HEK293 (cell line): ENCODE data around the gene SAMD4A.

Experiments
- CTCF ChIA-PET: fragments of 350-600 bp; formaldehyde crosslinking; extraction: SDS; loops from one replicate; lab custom pipeline; 2021; ENCODE audit warnings: antibody characterized with exemption; lab: Yijun Ruan, JAX
- POLR2A ChIA-PET: fragments of 300-600 bp; formaldehyde crosslinking; extraction: SDS; loops from one replicate; lab custom pipeline; 2020; ENCODE audit warnings: antibody characterized with exemption, inconsistent platforms; lab: Yijun Ruan, JAX
- H3K27ac ChIP-seq: fragments of 200-500 bp; sonication (Bioruptor generic); 2 replicates; pipeline ENCODE4 v1.5.1; 2014; ENCODE audit warnings: low read depth, low read length, control low read depth, inconsistent platforms; ENCODE audit errors: extremely low read depth
- H3K36me3 ChIP-seq, 2 experiments: fragments of 200-500 bp in 1 of 2; sonication (Bioruptor generic) in 1 of 2; 1 replicate in 1 of 2; 2 replicates in 1 of 2; pipeline ENCODE4 v1.5.1; 2014 to 2017; ENCODE audit warnings: inconsistent platforms in 2 of 2, low read length in 2 of 2; ENCODE audit not compliant: control insufficient read depth in 2 of 2, insufficient read depth in 1 of 2
- H3K4me1 ChIP-seq: fragments of 200-500 bp; sonication (Bioruptor generic); 2 replicates; pipeline ENCODE4 v1.5.1; 2014; ENCODE audit warnings: mild to moderate bottlenecking, low read length, inconsistent platforms; ENCODE audit not compliant: control insufficient read depth, insufficient read depth
- H3K4me3 ChIP-seq: 2 replicates; pipeline ENCODE4 v1.5.1; 2011; ENCODE audit warnings: low read depth, mild to moderate bottlenecking, control low read depth, low read length, moderate library complexity
- H3K9me3 ChIP-seq: fragments of 200-500 bp; sonication (Bioruptor generic); 2 replicates; pipeline ENCODE4 v1.5.1; 2014; ENCODE audit warnings: low read depth, low read length, inconsistent platforms; ENCODE audit not compliant: control insufficient read depth, insufficient read depth
- ATF2 ChIP-seq: fragments of 450-650 bp; formaldehyde crosslinking; IDR thresholded peaks from 2 replicates; pipeline ENCODE4 v1.5.1; 2016; ENCODE audit warnings: missing biosample characterization, missing genetic modification characterization, low read depth
- GLI2 ChIP-seq: fragments of 450-650 bp; formaldehyde crosslinking; IDR thresholded peaks from 2 replicates; pipeline ENCODE4; 2017; ENCODE audit warnings: missing biosample characterization, missing genetic modification characterization, low read depth, borderline replicate concordance
- GLI4 ChIP-seq: fragments of 450-650 bp; formaldehyde crosslinking; IDR thresholded peaks from 2 replicates; pipeline ENCODE4 v1.5.1; 2016; ENCODE audit warnings: missing biosample characterization, missing genetic modification characterization
- HOXC10 ChIP-seq: sonication (generic); formaldehyde crosslinking; IDR thresholded peaks from 2 replicates; pipeline ENCODE4 v1.8.1; 2023; ENCODE audit warnings: mild to moderate bottlenecking, missing genetic modification reagents
- KLF10 ChIP-seq: fragments of 450-650 bp; IDR thresholded peaks from 2 replicates; pipeline ENCODE4 v1.5.1; 2018; ENCODE audit warnings: missing biosample characterization, mild to moderate bottlenecking, missing genetic modification characterization
- OSR2 ChIP-seq: fragments of 450-650 bp; formaldehyde crosslinking; IDR thresholded peaks from 2 replicates; pipeline ENCODE4 v1.5.1; 2016; ENCODE audit warnings: missing biosample characterization, missing genetic modification characterization
- SCRT2 ChIP-seq: fragments of 450-650 bp; formaldehyde crosslinking; IDR thresholded peaks from 2 replicates; pipeline ENCODE4 v1.5.1; 2016; ENCODE audit warnings: missing biosample characterization, missing genetic modification characterization
- SETDB1 ChIP-seq: IDR thresholded peaks from one replicate; pipeline ENCODE4 v1.6.1; 2017; ENCODE audit warnings: mild to moderate bottlenecking, low read length, moderate library complexity, mixed read lengths; ENCODE audit not compliant: insufficient read length
- YY2 ChIP-seq: fragments of 450-650 bp; formaldehyde crosslinking; IDR thresholded peaks from 2 replicates; pipeline ENCODE4 v1.5.1; 2016; ENCODE audit warnings: missing biosample characterization, missing genetic modification characterization
- ZFP41 ChIP-seq: fragments of 450-650 bp; formaldehyde crosslinking; IDR thresholded peaks from 2 replicates; pipeline ENCODE4 v1.5.1; 2016; ENCODE audit warnings: missing biosample characterization, missing genetic modification characterization, borderline replicate concordance
- ZNF133 ChIP-seq: fragments of 450-650 bp; formaldehyde crosslinking; IDR thresholded peaks from 2 replicates; pipeline ENCODE4 v1.5.1; 2016; ENCODE audit warnings: missing biosample characterization, missing genetic modification characterization
- ZNF292 ChIP-seq: fragments of 450-650 bp; formaldehyde crosslinking; IDR thresholded peaks from 2 replicates; pipeline ENCODE4 v1.5.1; 2016; ENCODE audit warnings: low read depth, missing biosample characterization, missing genetic modification characterization, borderline replicate concordance
- ZNF513 ChIP-seq: fragments of 450-650 bp; IDR thresholded peaks from 2 replicates; pipeline ENCODE4 v1.5.1; 2018; ENCODE audit warnings: missing biosample characterization, missing genetic modification characterization
- ZNF580 ChIP-seq: fragments of 450-650 bp; formaldehyde crosslinking; IDR thresholded peaks from 2 replicates; pipeline ENCODE4 v1.5.1; 2016; ENCODE audit warnings: missing biosample characterization, missing genetic modification characterization
- ZNF692 ChIP-seq: fragments of 450-650 bp; formaldehyde crosslinking; IDR thresholded peaks from 2 replicates; pipeline ENCODE4 v1.5.1; 2016; ENCODE audit warnings: missing biosample characterization, missing genetic modification characterization
- ZNF701 ChIP-seq: fragments of 450-650 bp; formaldehyde crosslinking; IDR thresholded peaks from 2 replicates; pipeline ENCODE4 v1.5.1; 2016; ENCODE audit warnings: missing biosample characterization, missing genetic modification characterization
- ZNF830 ChIP-seq: fragments of 450-650 bp; IDR thresholded peaks from 2 replicates; pipeline ENCODE4 v1.5.0; 2018; ENCODE audit warnings: missing biosample characterization, missing genetic modification characterization, low read depth, mild to moderate bottlenecking, moderate library complexity

The SAMD4A gene

DNA sequence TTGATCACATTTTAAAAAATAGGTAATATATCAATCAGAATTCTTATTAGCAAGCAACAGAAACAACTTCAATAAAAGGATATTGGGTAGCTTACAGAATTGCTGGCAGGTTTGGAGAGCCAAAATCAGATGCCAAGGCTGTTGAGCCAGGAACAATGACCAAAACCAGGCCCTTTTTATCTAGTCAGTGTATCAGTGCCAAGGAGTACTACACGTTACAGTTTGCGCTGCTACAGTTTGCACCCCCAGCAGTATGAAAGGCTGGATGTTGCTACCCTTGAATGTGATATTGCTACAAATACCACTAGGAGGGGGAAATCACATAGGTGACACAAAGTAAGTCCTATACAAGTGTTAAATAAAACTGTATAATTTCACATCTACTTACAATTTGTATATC is 38.0 kb upstream of the SAMD4A start (continued):
- TF ChIP-seq GLI4 (tag by site-specific recombination), result no peak
- TF ChIP-seq ZNF292 (tag by site-specific recombination), result no peak
- no peak for TF ChIP-seq ZNF133 (tag by site-specific recombination)
- TF ChIP-seq ZFP41 (tag by site-specific recombination), result no peak
- no peak for TF ChIP-seq HOXC10 (CRISPR knock-in tag)
- no peak for TF ChIP-seq ZNF513 (tag by site-specific recombination)
- no peak for TF ChIP-seq ZNF830 (tag by site-specific recombination)
- no peak for TF ChIP-seq ZNF692
- no peak for TF ChIP-seq ZNF580 (tag by site-specific recombination)
- TF ChIP-seq ATF2 (tag by site-specific recombination), result no peak
- no peak for TF ChIP-seq YY2 (tag by site-specific recombination)
- TF ChIP-seq GLI2 (tag by site-specific recombination), result no peak

- H3K36me3 ChIP-seq, result peaks cover 5 to 12% of the 10 kb centered on the region in 2 experiments
- ChIA-PET POLR2A (interaction anchor here (0.5 to 0.9 kb wide), 2 partner anchors 36 to 177 kb away, joined by 3 to 5 read pairs; no protein-coding TSS in a partner anchor), CTCF (interaction anchor here (0.9 to 1.0 kb wide), 2 partner anchors 20 to 41 kb away, joined by 3 read pairs; partner anchors contain the start of genes CGRRF1 and GMFB)
- H3K4me3 ChIP-seq, result no peak overlapping the region
- no peak overlapping the region for H3K27ac ChIP-seq
- no peaks in the 10 kb centered on the region for H3K9me3 ChIP-seq
- TF ChIP-seq KLF10 (no peak), OSR2 (tag by site-specific recombination) (0 out of 2 replicates have a peak, but pooled peaks have one; percentile 17)
- H3K4me1 ChIP-seq, result peaks cover 4% of the 10 kb centered on the region; the same call in 1 of the 2 replicates
Measured at GRCh38 chr14:54529811-54530210, 37.1 kb upstream of the SAMD4A start.

DNA sequence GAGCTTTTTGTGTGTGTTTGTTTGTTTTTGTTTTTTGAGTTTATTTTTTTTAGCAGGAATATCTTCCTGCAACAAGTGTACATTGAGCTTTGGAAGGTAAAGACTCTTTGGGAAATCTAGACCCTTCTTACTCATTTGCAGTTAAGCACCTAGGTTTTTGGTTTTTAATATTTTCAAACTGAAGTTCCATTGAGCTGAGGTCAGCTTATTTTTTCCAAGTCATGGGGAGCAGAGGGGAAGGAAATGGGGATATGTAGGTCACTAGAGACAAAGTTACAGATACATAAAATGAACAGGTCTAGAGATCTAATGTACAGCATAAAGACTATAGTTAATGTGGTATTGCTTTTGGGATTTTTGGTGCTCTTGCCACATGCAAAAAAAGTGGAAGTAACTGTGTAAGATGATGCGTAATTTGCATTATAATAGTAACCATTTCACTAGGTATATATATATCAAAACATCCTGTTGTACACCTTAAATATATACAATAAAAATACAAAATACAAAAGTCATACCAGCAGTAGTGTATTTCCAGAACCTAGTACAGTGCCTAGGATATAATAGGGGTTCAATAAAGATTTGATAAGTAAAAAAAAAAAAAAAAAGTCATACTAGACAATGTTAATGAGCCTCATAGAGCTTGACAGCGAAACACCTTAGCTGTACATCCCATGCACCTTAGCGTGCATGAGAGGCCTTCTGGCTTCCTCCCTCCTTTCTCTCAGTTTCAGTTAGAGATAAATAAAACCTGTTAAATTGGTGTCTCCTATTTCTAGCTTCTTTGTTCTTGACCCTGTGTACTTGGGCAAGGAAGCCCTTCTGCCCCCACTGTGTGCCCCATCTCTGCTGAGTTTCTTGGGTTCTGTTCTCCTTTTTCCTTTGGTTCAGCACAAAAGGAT is 34.6 kb upstream of the SAMD4A start:
- POLR2A ChIA-PET, result interaction anchor here (0.9 kb wide), 1 partner anchor 23 kb away, joined by 3 read pairs; the partner anchor contains the start of gene CGRRF1
- no peaks in the 10 kb centered on the region for H3K9me3 ChIP-seq
- H3K4me1 ChIP-seq, result peaks cover 4% of the 10 kb centered on the region; the same call in 1 of the 2 replicates
- H3K27ac ChIP-seq, result no peak overlapping the region
- CTCF ChIA-PET, result interaction anchor here (0.7 kb wide), 1 partner anchor 32 kb away, joined by 3 read pairs; no protein-coding TSS in a partner anchor
- H3K4me3 ChIP-seq, result no peak overlapping the region
- TF ChIP-seq ZNF701 (tag by site-specific recombination), result no peak
- no peak for TF ChIP-seq SETDB1
- TF ChIP-seq SCRT2 (tag by site-specific recombination), result 0 out of 2 replicates have a peak, but pooled peaks have one; percentile 18
- H3K36me3 ChIP-seq, result peaks cover 0 to 4% of the 10 kb centered on the region in 2 experiments; a peak in 2 of 3 replicates
